Left ventricle myocardium inferior (tissue), 1 donor: ENCODE measurements around the gene GPR17. TPM values are rescaled to one million over a fixed set of nuclear protein-coding genes. Genes with fewer than 3 reads are reported as not detected.

Experiments
- DNase-seq: peaks from one replicate; pipeline ENCODE4 v3.0.0-alpha.2; 2020
- H3K27ac ChIP-seq: fragments of 200-600 bp; replicated peaks from 2 replicates; pipeline ENCODE4 v1.8.0; 2021
- H3K27me3 ChIP-seq: fragments of 200-600 bp; 2 replicates; pipeline ENCODE4 v1.8.0; 2021; ENCODE audit warnings: low read depth
- H3K36me3 ChIP-seq: fragments of 200-600 bp; 2 replicates; pipeline ENCODE4 v1.8.0; 2021
- H3K4me1 ChIP-seq: fragments of 200-600 bp; 2 replicates; pipeline ENCODE4 v1.8.0; 2021
- H3K4me3 ChIP-seq: fragments of 200-600 bp; 2 replicates; pipeline ENCODE4 v1.8.0; 2021; ENCODE audit warnings: mild to moderate bottlenecking, moderate library complexity
- H3K9me3 ChIP-seq: fragments of 200-600 bp; replicated peaks from 2 replicates; pipeline ENCODE4 v1.8.0; 2021
- CTCF ChIP-seq: fragments of 200-600 bp; IDR thresholded peaks from 2 replicates; pipeline ENCODE4 v1.8.0; 2021; ENCODE audit warnings: antibody characterized with exemption, mild to moderate bottlenecking, borderline replicate concordance
- intact Hi-C: fragments of 100-400 bp; cut with micrococcal nuclease; formaldehyde crosslinking; loops from one replicate; pipeline ENCODE4 v1.11.0; 2022
- total RNA-seq: library from RNA; stranded (reverse); fragmentation: NEBNext Ultra II Directional; extraction: Animal tissue kit (Norgen Biotek cat#: 25700); gene quantifications from one replicate; pipeline ENCODE4 v1.2.1, GENCODE V29; 2021
- donor health status: DM: no; HTN: yes; CAD: no; lungs with severe emphysema.

The GPR17 gene
- total RNA-seq, 1 donor from 2014 or later: 0.16 TPM

DNA sequence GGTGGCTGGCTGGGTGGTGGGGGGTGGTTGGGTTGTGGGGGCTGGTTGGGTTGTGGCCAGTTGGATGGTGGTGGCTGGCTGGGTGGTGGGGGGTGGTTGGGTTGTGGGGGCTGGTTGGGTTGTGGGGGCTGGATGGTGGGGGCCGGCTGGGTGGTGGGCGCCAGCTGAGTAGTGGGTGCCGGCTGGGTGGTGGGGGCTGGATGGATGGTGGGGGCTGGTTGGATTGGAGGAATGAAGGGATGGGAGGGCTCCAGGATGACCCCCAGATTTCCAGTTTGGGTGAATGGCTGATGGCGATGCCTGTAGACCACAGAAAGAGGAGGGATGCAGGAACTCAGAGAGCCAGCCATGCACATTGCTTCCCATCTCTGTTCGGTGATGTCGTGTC is 26.8 kb upstream of the GPR17 start:
- Histone ChIP-seq H3K4me1 (no peaks in the 10 kb centered on the region), H3K27ac (no peak overlapping the region), H3K27me3 (peaks cover 11% of the 10 kb centered on the region)

DNA sequence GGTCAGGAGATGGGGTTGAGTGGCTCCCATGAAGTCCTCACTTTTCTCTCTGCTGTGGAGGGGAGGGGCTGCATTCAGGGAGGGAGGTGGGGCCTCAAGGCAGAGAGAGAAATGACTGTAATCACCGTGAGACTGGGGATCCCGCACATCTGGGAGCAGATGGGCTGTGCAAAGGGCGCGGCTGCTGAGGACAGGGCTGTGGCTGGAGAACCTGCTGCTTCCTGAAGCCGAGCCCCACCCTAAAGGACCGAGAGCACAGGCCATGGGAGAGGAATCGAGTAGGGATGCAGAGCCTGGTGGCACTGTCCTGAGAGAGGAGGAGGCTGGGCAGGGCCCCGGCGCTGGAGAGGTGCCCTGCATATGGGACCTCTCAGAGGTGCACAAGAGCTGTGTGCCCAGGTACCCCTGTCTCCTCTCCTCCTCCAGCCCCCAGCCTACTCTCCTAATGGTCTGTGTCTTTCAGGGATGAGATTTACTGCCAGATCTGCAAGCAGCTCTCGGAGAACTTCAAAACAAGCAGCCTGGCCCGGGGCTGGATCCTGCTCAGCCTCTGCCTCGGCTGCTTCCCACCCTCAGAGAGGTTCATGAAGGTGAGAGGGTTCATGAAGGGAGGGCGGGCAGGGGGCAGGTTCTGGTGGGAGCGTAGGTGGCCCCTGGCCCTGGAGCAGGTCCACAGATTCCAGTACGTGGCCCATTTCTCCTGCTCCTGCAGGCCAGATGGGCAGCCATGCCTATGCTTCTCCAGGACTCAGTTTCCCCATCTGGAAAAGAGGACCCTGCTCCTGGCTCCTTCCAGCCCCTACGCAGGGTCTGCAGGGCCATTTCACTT is 25.9 kb upstream of the GPR17 start:
- Histone ChIP-seq H3K27me3 (peaks cover 19% of the 10 kb centered on the region), H3K9me3 (no peaks in the 10 kb centered on the region), H3K4me1 (peaks cover 7% of the 10 kb centered on the region), H3K36me3 (no peaks in the 10 kb centered on the region), H3K4me3 (no peak overlapping the region), H3K27ac (no peak overlapping the region)
- TF ChIP-seq CTCF: no peak
- intact Hi-C loops: no loop called here
- DNase-seq: no peak

More for the DNA sequence above, 26.8 kb upstream of the GPR17 start:
- no peak for TF ChIP-seq CTCF
- Histone ChIP-seq H3K4me3 (no peak overlapping the region), H3K9me3 (no peaks in the 10 kb centered on the region), H3K36me3 (no peaks in the 10 kb centered on the region)
- intact Hi-C loops: no loop called here
- no peak for DNase-seq

GRCh38 chr2:127620866-127621265 is 25.1 kb upstream of the GPR17 start:
- Histone ChIP-seq H3K27me3 (peaks cover 23% of the 10 kb centered on the region), H3K36me3 (no peaks in the 10 kb centered on the region)
- no peak for DNase-seq

DNA sequence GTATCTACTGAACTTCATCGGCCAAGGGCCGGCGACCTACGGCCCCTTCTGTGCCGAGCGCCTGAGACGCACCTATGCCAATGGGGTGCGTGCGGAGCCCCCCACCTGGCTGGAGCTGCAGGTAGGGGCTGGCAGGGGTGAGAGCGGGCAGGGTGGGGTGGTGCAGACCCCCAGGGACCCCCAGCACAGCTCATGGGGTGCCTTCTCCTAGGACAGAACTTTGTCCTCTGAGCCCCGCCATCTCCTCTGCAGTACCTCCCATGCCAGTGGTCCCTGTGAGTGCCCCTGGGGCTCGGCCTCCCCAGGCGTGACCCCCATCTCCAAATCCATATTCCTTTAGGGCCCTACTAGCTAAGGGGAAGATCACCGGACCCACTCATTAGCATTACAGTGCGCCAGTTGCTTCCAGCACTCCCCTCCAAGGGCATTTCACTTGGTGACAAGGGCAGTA is 23.9 kb upstream of the GPR17 start:
- no peak overlapping the region for H3K4me3 ChIP-seq
- TF ChIP-seq CTCF: no peak
- no peak for DNase-seq
- intact Hi-C loops: no loop called here
- H3K4me1 ChIP-seq: peaks cover 24% of the 10 kb centered on the region
- no peaks in the 10 kb centered on the region for H3K36me3 ChIP-seq
- peaks cover 23% of the 10 kb centered on the region for H3K27me3 ChIP-seq
- H3K27ac ChIP-seq: no peak overlapping the region
- no peaks in the 10 kb centered on the region for H3K9me3 ChIP-seq

More at GRCh38 chr2:127620866-127621265, 25.1 kb upstream of the GPR17 start:
- TF ChIP-seq CTCF: no peak
- no peak overlapping the region for H3K4me3 ChIP-seq
- no peaks in the 10 kb centered on the region for H3K9me3 ChIP-seq
- intact Hi-C loops: no loop called here
- peaks cover 14% of the 10 kb centered on the region for H3K4me1 ChIP-seq
- no peak overlapping the region for H3K27ac ChIP-seq

DNA sequence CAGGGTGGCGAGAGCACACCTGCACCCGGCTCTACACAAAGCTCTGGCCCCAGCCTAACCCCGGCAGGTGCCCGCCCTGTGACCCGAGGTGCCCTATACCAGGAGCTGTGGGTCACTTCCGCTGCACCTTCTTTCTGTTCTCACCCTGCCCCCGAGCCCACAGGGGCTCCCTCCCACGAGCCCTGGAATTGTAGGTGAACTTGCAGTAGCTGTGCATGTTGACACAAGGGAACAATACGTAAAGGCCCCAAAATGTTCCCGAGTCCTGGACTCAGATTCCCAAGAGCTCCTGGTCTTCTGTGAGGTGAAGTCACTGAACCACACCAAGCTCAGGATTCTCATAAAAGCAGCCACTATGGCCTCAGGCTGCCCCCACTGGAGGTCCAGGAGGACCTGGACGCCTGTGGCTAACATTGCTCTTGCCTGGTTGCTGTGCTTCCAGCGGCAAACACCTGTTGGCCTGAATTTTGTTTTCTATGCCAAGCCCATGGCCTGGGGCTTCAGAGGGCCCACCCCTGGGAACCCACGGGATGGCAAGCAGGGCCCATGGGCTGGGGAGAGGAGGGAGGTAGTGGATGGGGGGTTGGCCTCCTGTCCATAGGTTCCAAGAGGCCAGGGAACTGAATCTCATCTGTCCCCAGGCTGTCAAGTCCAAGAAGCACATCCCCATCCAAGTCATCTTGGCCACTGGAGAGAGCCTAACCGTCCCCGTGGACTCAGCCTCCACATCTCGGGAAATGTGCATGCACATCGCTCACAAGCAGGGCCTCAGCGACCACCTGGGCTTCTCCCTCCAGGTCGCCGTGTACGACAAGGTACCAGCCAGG is 23.2 kb upstream of the GPR17 start:
- Histone ChIP-seq H3K4me1 (peaks cover 31% of the 10 kb centered on the region), H3K9me3 (no peaks in the 10 kb centered on the region), H3K27ac (no peak overlapping the region), H3K27me3 (peaks cover 23% of the 10 kb centered on the region), H3K4me3 (no peak overlapping the region), H3K36me3 (no peaks in the 10 kb centered on the region)
- TF ChIP-seq CTCF: no peak
- DNase-seq: no peak
- intact Hi-C loops: no loop called here
